Mammary epithelial cell (primary cell): Measurements from ENCODE around the gene GRIP1.

Source experiments
- CTCF ChIP-seq, 2 donors: IDR thresholded peaks in 1 of 2; conservative IDR thresholded peaks in 1 of 2; 2 replicates each; pipeline ENCODE4 v1.5.1; 2011 to 2012; ENCODE audit warnings: inconsistent platforms in 2 of 2, low read length in 2 of 2, mild to moderate bottlenecking in 2 of 2, control low read depth in 1 of 2, low read depth in 1 of 2; ENCODE audit not compliant: insufficient read depth in 1 of 2; ENCODE audit errors: extremely low read depth in 1 of 2
- EZH2 ChIP-seq: IDR thresholded peaks from 2 replicates; pipeline ENCODE4 v1.6.1; 2012; ENCODE audit warnings: low read length, inconsistent platforms, borderline replicate concordance

- TF ChIP-seq CTCF (conservative IDR thresholded peaks at IDR 0.05 in 1 of 2, IDR thresholded peaks at IDR 0.05 in 1 of 2; ENCODE audit: extremely low read depth in 1 of 2, insufficient read depth in 1 of 2, low read depth in 1 of 2, low read length in 2 of 2) (no peak), EZH2 (no peak)
These were observed 183.2 kb downstream of the GRIP1 start for GRCh38 chr12:66495709-66496108.
